ENCODE measurements around the gene FBXL7. TPM values are rescaled to one million over a fixed set of nuclear protein-coding genes. Genes with fewer than 3 reads are reported as not detected.

FBXL7 gene
- total RNA-seq, 1 donor from 2014 or later, result not detected

GRCh38 chr5:15615859-15616258 lies 115.9 kb downstream of the FBXL7 start:
- H3K9me3 Mint-ChIP-seq, result peaks cover 22% of the 10 kb centered on the region
- no peak overlapping the region for H3K27ac Mint-ChIP-seq
- no peaks in the 10 kb centered on the region for H3K27me3 Mint-ChIP-seq (ENCODE audit: low read depth)
- no peak for DNase-seq (ENCODE audit: low spot score)
- no peaks in the 10 kb centered on the region for H3K4me1 Mint-ChIP-seq (ENCODE audit: low read depth)
- H3K36me3 Mint-ChIP-seq (ENCODE audit: low read depth), result no peaks in the 10 kb centered on the region
- intact Hi-C loops (cut with micrococcal nuclease), result no loop called here
- no peak overlapping the region for H3K4me3 Mint-ChIP-seq (ENCODE audit: low read depth)

- no peak overlapping the region for H3K27ac Mint-ChIP-seq
- H3K27me3 Mint-ChIP-seq (ENCODE audit: low read depth), result no peaks in the 10 kb centered on the region
- no peaks in the 10 kb centered on the region for H3K4me1 Mint-ChIP-seq (ENCODE audit: low read depth)
- no peak overlapping the region for H3K4me3 Mint-ChIP-seq (ENCODE audit: low read depth)
- DNase-seq (ENCODE audit: low spot score), result no peak
- no peaks in the 10 kb centered on the region for H3K36me3 Mint-ChIP-seq (ENCODE audit: low read depth)
- intact Hi-C loops (cut with micrococcal nuclease), result no loop called here
- peaks cover 30% of the 10 kb centered on the region for H3K9me3 Mint-ChIP-seq
Measured at GRCh38 chr5:15618938-15619337, 119.0 kb downstream of the FBXL7 start.

- H3K4me1 Mint-ChIP-seq (ENCODE audit: low read depth), result no peaks in the 10 kb centered on the region
- DNase-seq (ENCODE audit: low spot score), result no peak
- no peak overlapping the region for H3K4me3 Mint-ChIP-seq (ENCODE audit: low read depth)
- H3K36me3 Mint-ChIP-seq (ENCODE audit: low read depth), result no peaks in the 10 kb centered on the region
- intact Hi-C loops (cut with micrococcal nuclease), result no loop called here
- H3K27ac Mint-ChIP-seq, result no peak overlapping the region
- H3K27me3 Mint-ChIP-seq (ENCODE audit: low read depth), result no peaks in the 10 kb centered on the region
- peaks cover 29% of the 10 kb centered on the region for H3K9me3 Mint-ChIP-seq
Measured at GRCh38 chr5:15620501-15620900, 120.5 kb downstream of the FBXL7 start.

GRCh38 chr5:15621094-15621493 lies 121.1 kb downstream of the FBXL7 start:
- Mint-ChIP-seq H3K4me1 (ENCODE audit: low read depth) (no peaks in the 10 kb centered on the region), H3K9me3 (peaks cover 33% of the 10 kb centered on the region), H3K27ac (no peak overlapping the region), H3K4me3 (ENCODE audit: low read depth) (no peak overlapping the region), H3K27me3 (ENCODE audit: low read depth) (no peaks in the 10 kb centered on the region), H3K36me3 (ENCODE audit: low read depth) (no peaks in the 10 kb centered on the region)
- intact Hi-C loops (cut with micrococcal nuclease), result no loop called here
- DNase-seq (ENCODE audit: low spot score), result no peak

GRCh38 chr5:15623794-15624193 lies 123.8 kb downstream of the FBXL7 start:
- Mint-ChIP-seq H3K4me1 (ENCODE audit: low read depth) (no peaks in the 10 kb centered on the region), H3K4me3 (ENCODE audit: low read depth) (no peak overlapping the region), H3K27me3 (ENCODE audit: low read depth) (no peaks in the 10 kb centered on the region), H3K36me3 (ENCODE audit: low read depth) (no peaks in the 10 kb centered on the region), H3K9me3 (peaks cover 40% of the 10 kb centered on the region), H3K27ac (no peak overlapping the region)
- intact Hi-C loops (cut with micrococcal nuclease), result no loop called here
- DNase-seq (ENCODE audit: low spot score), result no peak

GRCh38 chr5:15627109-15627508 lies 127.1 kb downstream of the FBXL7 start:
- intact Hi-C loops (cut with micrococcal nuclease), result no loop called here
- H3K27ac Mint-ChIP-seq, result no peak overlapping the region
- no peaks in the 10 kb centered on the region for H3K27me3 Mint-ChIP-seq (ENCODE audit: low read depth)

GRCh38 chr5:15627647-15628046 lies 127.7 kb downstream of the FBXL7 start:
- H3K4me1 Mint-ChIP-seq (ENCODE audit: low read depth), result no peaks in the 10 kb centered on the region
- no peaks in the 10 kb centered on the region for H3K36me3 Mint-ChIP-seq (ENCODE audit: low read depth)
- intact Hi-C loops (cut with micrococcal nuclease), result no loop called here
- no peaks in the 10 kb centered on the region for H3K27me3 Mint-ChIP-seq (ENCODE audit: low read depth)
- no peak overlapping the region for H3K4me3 Mint-ChIP-seq (ENCODE audit: low read depth)
- peaks cover 23% of the 10 kb centered on the region for H3K9me3 Mint-ChIP-seq
- H3K27ac Mint-ChIP-seq, result no peak overlapping the region
- no peak for DNase-seq (ENCODE audit: low spot score)

More at GRCh38 chr5:15627109-15627508, 127.1 kb downstream of the FBXL7 start:
- H3K36me3 Mint-ChIP-seq (ENCODE audit: low read depth), result no peaks in the 10 kb centered on the region
- H3K4me1 Mint-ChIP-seq (ENCODE audit: low read depth), result no peaks in the 10 kb centered on the region
- no peak for DNase-seq (ENCODE audit: low spot score)
- H3K4me3 Mint-ChIP-seq (ENCODE audit: low read depth), result no peak overlapping the region
- H3K9me3 Mint-ChIP-seq, result peaks cover 23% of the 10 kb centered on the region

- no peaks in the 10 kb centered on the region for H3K27me3 Mint-ChIP-seq (ENCODE audit: low read depth)
- no peak overlapping the region for H3K27ac Mint-ChIP-seq
- intact Hi-C loops (cut with micrococcal nuclease), result no loop called here
- DNase-seq (ENCODE audit: low spot score), result no peak
- H3K4me1 Mint-ChIP-seq (ENCODE audit: low read depth), result no peaks in the 10 kb centered on the region
- H3K9me3 Mint-ChIP-seq, result peaks cover 18% of the 10 kb centered on the region
- H3K36me3 Mint-ChIP-seq (ENCODE audit: low read depth), result no peaks in the 10 kb centered on the region
- no peak overlapping the region for H3K4me3 Mint-ChIP-seq (ENCODE audit: low read depth)
Measured at GRCh38 chr5:15630441-15630840, 130.5 kb downstream of the FBXL7 start.

- DNase-seq (ENCODE audit: low spot score), result no peak
- intact Hi-C loops (cut with micrococcal nuclease), result no loop called here
- Mint-ChIP-seq H3K9me3 (peaks cover 3% of the 10 kb centered on the region), H3K27me3 (ENCODE audit: low read depth) (no peaks in the 10 kb centered on the region), H3K27ac (no peak overlapping the region), H3K36me3 (ENCODE audit: low read depth) (no peaks in the 10 kb centered on the region), H3K4me3 (ENCODE audit: low read depth) (no peak overlapping the region), H3K4me1 (ENCODE audit: low read depth) (no peaks in the 10 kb centered on the region)
Measured at GRCh38 chr5:15634591-15635288, 134.8 kb downstream of the FBXL7 start.

- intact Hi-C loops (cut with micrococcal nuclease), result no loop called here
- no peak for DNase-seq (ENCODE audit: low spot score)
- peaks cover 3% of the 10 kb centered on the region for H3K9me3 Mint-ChIP-seq
- H3K27ac Mint-ChIP-seq, result no peak overlapping the region
- H3K27me3 Mint-ChIP-seq (ENCODE audit: low read depth), result no peaks in the 10 kb centered on the region
- H3K4me1 Mint-ChIP-seq (ENCODE audit: low read depth), result no peaks in the 10 kb centered on the region
- H3K36me3 Mint-ChIP-seq (ENCODE audit: low read depth), result no peaks in the 10 kb centered on the region
- no peak overlapping the region for H3K4me3 Mint-ChIP-seq (ENCODE audit: low read depth)
Measured at GRCh38 chr5:15635289-15635616, 135.3 kb downstream of the FBXL7 start.

- DNase-seq (ENCODE audit: low spot score), result no peak
- Mint-ChIP-seq H3K27me3 (ENCODE audit: low read depth) (no peaks in the 10 kb centered on the region), H3K36me3 (ENCODE audit: low read depth) (no peaks in the 10 kb centered on the region), H3K27ac (no peak overlapping the region), H3K4me1 (ENCODE audit: low read depth) (no peaks in the 10 kb centered on the region), H3K9me3 (peaks cover 11% of the 10 kb centered on the region), H3K4me3 (ENCODE audit: low read depth) (no peak overlapping the region)
- intact Hi-C loops (cut with micrococcal nuclease), result no loop called here
Measured at GRCh38 chr5:15637345-15637744, 137.4 kb downstream of the FBXL7 start.

GRCh38 chr5:15637886-15638285 lies 137.9 kb downstream of the FBXL7 start:
- Mint-ChIP-seq H3K27me3 (ENCODE audit: low read depth) (no peaks in the 10 kb centered on the region), H3K36me3 (ENCODE audit: low read depth) (no peaks in the 10 kb centered on the region), H3K4me1 (ENCODE audit: low read depth) (no peaks in the 10 kb centered on the region), H3K4me3 (ENCODE audit: low read depth) (no peak overlapping the region), H3K9me3 (peaks cover 12% of the 10 kb centered on the region), H3K27ac (no peak overlapping the region)
- DNase-seq (ENCODE audit: low spot score), result no peak
- intact Hi-C loops (cut with micrococcal nuclease), result no loop called here

- H3K27ac Mint-ChIP-seq, result no peak overlapping the region
- H3K4me3 Mint-ChIP-seq (ENCODE audit: low read depth), result no peak overlapping the region
- intact Hi-C loops (cut with micrococcal nuclease), result no loop called here
- H3K36me3 Mint-ChIP-seq (ENCODE audit: low read depth), result no peaks in the 10 kb centered on the region
- H3K4me1 Mint-ChIP-seq (ENCODE audit: low read depth), result no peaks in the 10 kb centered on the region
- DNase-seq (ENCODE audit: low spot score), result no peak
- no peaks in the 10 kb centered on the region for H3K27me3 Mint-ChIP-seq (ENCODE audit: low read depth)
- peaks cover 17% of the 10 kb centered on the region for H3K9me3 Mint-ChIP-seq
Measured at GRCh38 chr5:15638296-15638695, 138.3 kb downstream of the FBXL7 start.

- no peak for DNase-seq (ENCODE audit: low spot score)
- intact Hi-C loops (cut with micrococcal nuclease), result no loop called here
- H3K4me1 Mint-ChIP-seq (ENCODE audit: low read depth), result no peaks in the 10 kb centered on the region
- no peaks in the 10 kb centered on the region for H3K36me3 Mint-ChIP-seq (ENCODE audit: low read depth)
- H3K4me3 Mint-ChIP-seq (ENCODE audit: low read depth), result no peak overlapping the region
- peaks cover 22% of the 10 kb centered on the region for H3K9me3 Mint-ChIP-seq
- H3K27ac Mint-ChIP-seq, result no peak overlapping the region
- no peaks in the 10 kb centered on the region for H3K27me3 Mint-ChIP-seq (ENCODE audit: low read depth)
Measured at GRCh38 chr5:15639288-15639687, 139.3 kb downstream of the FBXL7 start.
